IMR-90 (cell line): ENCODE data around the gene ALKBH3. TPM values are rescaled to one million over a fixed set of nuclear protein-coding genes. Genes with fewer than 3 reads are reported as not detected.

Experiments used
- ATAC-seq: fragments of 200-7000 bp; cut with Tn5 transposase; 2 replicates; pipeline ENCODE4 v1.9.1; 2020; ENCODE audit warnings: low read depth, mild to moderate bottlenecking, moderate library complexity
- BruUV-seq: library from RNA; stranded (reverse); fragments of 400-500 nt; replicated peaks from 2 replicates; lab custom pipeline; 2021; lab: Mats Ljungman, UMichigan
- CTCF ChIA-PET: fragments of 300-600 bp; formaldehyde crosslinking; extraction: SDS; loops from one replicate; lab custom pipeline; 2021; ENCODE audit warnings: antibody characterized with exemption; lab: Yijun Ruan, JAX
- POLR2A ChIA-PET: fragments of 300-600 bp; sonication (Branson Sonifier 250); formaldehyde crosslinking; loops from one replicate; lab custom pipeline; 2022; ENCODE audit warnings: antibody characterized with exemption; ENCODE audit not compliant: unreplicated experiment; lab: Charles Lee
- DNase-seq: peaks from one replicate; pipeline ENCODE4 v3.0.0; 2013
- H2AFZ ChIP-seq: replicated peaks from 2 replicates; pipeline ENCODE3; 2013; ENCODE audit warnings: low read length, mild to moderate bottlenecking; ENCODE audit not compliant: poor library complexity
- H2AK5ac ChIP-seq: 2 replicates; pipeline ENCODE4 v1.6.1; 2013; ENCODE audit warnings: low read depth, low read length, inconsistent platforms
- H2AK9ac ChIP-seq: replicated peaks from 2 replicates; pipeline ENCODE3; 2013; ENCODE audit warnings: mild to moderate bottlenecking, low read depth, low read length, moderate library complexity; ENCODE audit not compliant: poor library complexity
- H2BK120ac ChIP-seq: 2 replicates; pipeline ENCODE4 v1.6.1; 2013; ENCODE audit warnings: low read depth, low read length, inconsistent platforms
- H2BK15ac ChIP-seq: 3 replicates; pipeline ENCODE4 v1.6.1; 2013; ENCODE audit warnings: low read depth, low read length, inconsistent platforms
- H2BK20ac ChIP-seq: 2 replicates; pipeline ENCODE4 v1.6.1; 2013; ENCODE audit warnings: low read depth, mild to moderate bottlenecking, inconsistent platforms, low read length, moderate library complexity
- H2BK5ac ChIP-seq: 2 replicates; pipeline ENCODE4 v1.6.1; 2013; ENCODE audit warnings: mild to moderate bottlenecking, low read depth, low read length, inconsistent platforms; ENCODE audit not compliant: poor library complexity, severe bottlenecking
- H3K14ac ChIP-seq: replicated peaks from 2 replicates; pipeline ENCODE4 v1.6.1; 2013; ENCODE audit warnings: low read depth, low read length, inconsistent platforms
- H3K18ac ChIP-seq: 2 replicates; pipeline ENCODE4 v1.6.1; 2013; ENCODE audit warnings: low read depth, low read length, control low read depth
- H3K23ac ChIP-seq: 2 replicates; pipeline ENCODE4 v1.6.1; 2013; ENCODE audit warnings: low read depth, low read length, inconsistent platforms
- H3K27ac ChIP-seq: 2 replicates; pipeline ENCODE4 v1.5.1; 2013; ENCODE audit warnings: mild to moderate bottlenecking, control low read depth, low read length; ENCODE audit not compliant: insufficient read depth
- H3K27me3 ChIP-seq: 2 replicates; pipeline ENCODE4 v1.6.1; 2013; ENCODE audit warnings: low read length; ENCODE audit not compliant: control insufficient read depth, insufficient read depth
- H3K36me3 ChIP-seq: 2 replicates; pipeline ENCODE4 v1.6.1; 2013; ENCODE audit warnings: low read length, mixed read lengths; ENCODE audit not compliant: control insufficient read depth, insufficient read depth
- H3K4ac ChIP-seq: 2 replicates; pipeline ENCODE4 v1.6.1; 2013; ENCODE audit warnings: low read depth, low read length, inconsistent platforms
- H3K4me1 ChIP-seq: 2 replicates; pipeline ENCODE4 v1.6.1; 2013; ENCODE audit warnings: low read length, mixed read lengths; ENCODE audit not compliant: control insufficient read depth, insufficient read depth
- H3K4me2 ChIP-seq: 2 replicates; pipeline ENCODE4 v1.6.1; 2013; ENCODE audit warnings: low read depth, mild to moderate bottlenecking, control low read depth, low read length, moderate library complexity
- H3K4me3 ChIP-seq: 2 replicates; pipeline ENCODE4 v1.5.1; 2013; ENCODE audit warnings: low read depth, mild to moderate bottlenecking, control low read depth, low read length, moderate library complexity; ENCODE audit not compliant: insufficient read depth
- H3K56ac ChIP-seq: 2 replicates; pipeline ENCODE4 v1.6.1; 2013; ENCODE audit warnings: low read length, inconsistent platforms; ENCODE audit not compliant: insufficient read depth; ENCODE audit errors: extremely low read depth
- H3K79me1 ChIP-seq, 2 experiments: 2 replicates each; pipeline ENCODE4 v1.6.1; 2013; ENCODE audit warnings: low read length in 2 of 2, inconsistent platforms in 1 of 2, low read depth in 1 of 2
- H3K9ac ChIP-seq: 2 replicates; pipeline ENCODE4 v1.6.1; 2013; ENCODE audit warnings: low read depth, low read length, control low read depth
- H3K9me1 ChIP-seq: 2 replicates; pipeline ENCODE4 v1.6.1; 2013; ENCODE audit warnings: low read length, inconsistent platforms; ENCODE audit not compliant: insufficient read depth
- H3K9me3 ChIP-seq: 2 replicates; pipeline ENCODE4 v1.6.1; 2013; ENCODE audit warnings: low read length; ENCODE audit not compliant: control insufficient read depth, insufficient read depth
- H4K20me1 ChIP-seq: 2 replicates; pipeline ENCODE4 v1.6.1; 2013; ENCODE audit warnings: low read length, inconsistent platforms; ENCODE audit not compliant: insufficient read depth
- H4K5ac ChIP-seq: 2 replicates; pipeline ENCODE4 v1.6.1; 2013; ENCODE audit warnings: mild to moderate bottlenecking, low read depth, low read length, control low read depth
- H4K8ac ChIP-seq, 2 experiments: 2 replicates each; pipeline ENCODE4 v1.6.1; 2013; ENCODE audit warnings: low read depth in 2 of 2, low read length in 2 of 2, control low read depth in 1 of 2, inconsistent platforms in 1 of 2
- H4K91ac ChIP-seq: 2 replicates; pipeline ENCODE4 v1.6.1; 2013; ENCODE audit warnings: low read depth, low read length, inconsistent platforms; ENCODE audit not compliant: insufficient read depth
- RAD21 ChIP-seq: IDR thresholded peaks from 2 replicates; pipeline ENCODE4 v1.6.1; 2012; ENCODE audit warnings: low read length, improper control_type of control experiment
- RCOR1 ChIP-seq: IDR thresholded peaks from 2 replicates; pipeline ENCODE4 v1.6.1; 2012; ENCODE audit warnings: mild to moderate bottlenecking, low read length, improper control_type of control experiment; ENCODE audit not compliant: insufficient replicate concordance
- SMC3 ChIP-seq: fragments of 150-350 bp; IDR thresholded peaks from 2 replicates; pipeline ENCODE4 v1.6.1; 2016; ENCODE audit warnings: low read depth, mild to moderate bottlenecking, antibody characterized with exemption, low read length, moderate library complexity
- WGBS, 2 experiments: methylation state at CpG; one replicate each; pipeline versions ENCODE4 v1.1.5 to v1.1.7; 2013; ENCODE audit warnings: missing lambda C conversion rate in 2 of 2; ENCODE audit not compliant: insufficient read length in 1 of 2; ENCODE audit errors: extremely low coverage in 2 of 2; 5-methylcytosine and 5-hydroxymethylcytosine counted together
- dilution Hi-C: fragments of 300-500 bp; cut with HindIII; formaldehyde crosslinking; loops from one replicate; pipeline ENCODE4 v1.14.3; 2018; ENCODE audit warnings: low sequenced_read_pairs; ENCODE audit not compliant: unreplicated experiment
- in situ Hi-C: fragments of 300-500 bp; cut with MboI; formaldehyde crosslinking; loops from 3 replicates; pipeline ENCODE4 v1.14.3; 2019; ENCODE audit warnings: low sequenced_read_pairs, inconsistent platforms, mixed read lengths
- intact Hi-C: fragments of 100-400 bp; cut with micrococcal nuclease; formaldehyde crosslinking; loops from 2 replicates; pipeline ENCODE4 v1.10.0; 2022
- polyA plus RNA-seq, 3 experiments: library from polyadenylated mRNA; depleted of rRNA; stranded (reverse); fragments of >200 nt; gene quantifications; 2 replicates each; pipeline ENCODE4 v1.2.3, GENCODE V29; 2012; ENCODE audit warnings: low replicate concordance in 1 of 3
- total RNA-seq: library from RNA; depleted of rRNA; stranded (reverse); fragments of >200 nt; gene quantifications from 2 replicates; pipeline ENCODE4 v1.2.3, GENCODE V29; 2012
- TF ChIP-seq, protein P1 (sequence below): conservative IDR thresholded peaks from 2 replicates; pipeline ENCODE4 v1.5.1; 2012; ENCODE audit warnings: mild to moderate bottlenecking, low read depth, low read length, improper control_type of control experiment
- TF ChIP-seq, protein P2 (sequence below): fragments of 150-350 bp; IDR thresholded peaks from 2 replicates; pipeline ENCODE4 v1.6.1; 2017; ENCODE audit warnings: mild to moderate bottlenecking, antibody characterized with exemption, low read length, low read depth

Gene ALKBH3
- total and polyA plus RNA-seq, 2 of the 4 experiments (the other 2 are of a cell fraction), result 27.7 to 62.9 TPM

DNA sequence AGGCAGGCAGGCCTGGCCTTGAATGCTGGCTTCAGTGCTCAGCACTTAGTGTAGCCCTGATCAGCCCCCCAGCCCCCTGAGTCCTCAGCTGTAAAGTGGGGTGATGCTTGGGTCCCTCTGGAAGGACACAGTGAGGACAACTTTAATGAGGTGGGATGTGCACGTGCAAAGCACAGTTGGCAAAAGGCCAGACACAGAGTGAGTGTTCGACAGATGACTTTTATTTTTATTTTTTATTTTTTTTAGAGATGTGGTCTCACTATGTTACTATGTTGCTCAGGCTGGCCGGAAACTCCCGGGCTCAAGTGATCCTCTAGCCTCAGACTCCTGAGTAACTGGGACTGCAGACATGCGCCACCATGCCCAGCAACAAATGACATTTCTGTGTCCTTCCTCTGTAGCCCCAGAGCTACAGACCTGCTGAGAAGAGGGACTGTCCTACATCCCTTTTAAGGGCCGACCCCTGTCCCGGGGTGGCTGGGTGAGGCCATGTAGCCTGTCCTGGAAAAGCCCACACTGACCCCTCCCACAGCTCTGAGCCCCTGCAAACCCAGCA lies 54.9 kb downstream of the ALKBH3 start:
- WGBS, 2 experiments, result 59% methylated on average over 2 of the region's 7 CpGs; no CpG with 5 or more reads in 1 of the 2 experiments
- intact Hi-C loops (no loop called here), dilution Hi-C loops (no loop called here), in situ Hi-C loops (no loop called here)
- no peak overlapping the region for H2AK9ac ChIP-seq
- ATAC-seq, result no peak
- ChIA-PET CTCF (no interaction called here), POLR2A (no interaction called here)
- no peak overlapping the region for H4K8ac ChIP-seq
- no peaks in the 10 kb centered on the region for H3K36me3 ChIP-seq
- H4K20me1 ChIP-seq, result no peaks in the 10 kb centered on the region
- no peak overlapping the region for H3K4ac ChIP-seq
- H2BK5ac ChIP-seq, result no peak overlapping the region
- DNase-seq, result no peak
- TF ChIP-seq RAD21 (no peak), SMC3 (no peak), RCOR1 (no peak)
- TF ChIP-seq, protein P1, sequence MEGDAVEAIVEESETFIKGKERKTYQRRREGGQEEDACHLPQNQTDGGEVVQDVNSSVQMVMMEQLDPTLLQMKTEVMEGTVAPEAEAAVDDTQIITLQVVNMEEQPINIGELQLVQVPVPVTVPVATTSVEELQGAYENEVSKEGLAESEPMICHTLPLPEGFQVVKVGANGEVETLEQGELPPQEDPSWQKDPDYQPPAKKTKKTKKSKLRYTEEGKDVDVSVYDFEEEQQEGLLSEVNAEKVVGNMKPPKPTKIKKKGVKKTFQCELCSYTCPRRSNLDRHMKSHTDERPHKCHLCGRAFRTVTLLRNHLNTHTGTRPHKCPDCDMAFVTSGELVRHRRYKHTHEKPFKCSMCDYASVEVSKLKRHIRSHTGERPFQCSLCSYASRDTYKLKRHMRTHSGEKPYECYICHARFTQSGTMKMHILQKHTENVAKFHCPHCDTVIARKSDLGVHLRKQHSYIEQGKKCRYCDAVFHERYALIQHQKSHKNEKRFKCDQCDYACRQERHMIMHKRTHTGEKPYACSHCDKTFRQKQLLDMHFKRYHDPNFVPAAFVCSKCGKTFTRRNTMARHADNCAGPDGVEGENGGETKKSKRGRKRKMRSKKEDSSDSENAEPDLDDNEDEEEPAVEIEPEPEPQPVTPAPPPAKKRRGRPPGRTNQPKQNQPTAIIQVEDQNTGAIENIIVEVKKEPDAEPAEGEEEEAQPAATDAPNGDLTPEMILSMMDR, result no peak
- TF ChIP-seq, protein P2, sequence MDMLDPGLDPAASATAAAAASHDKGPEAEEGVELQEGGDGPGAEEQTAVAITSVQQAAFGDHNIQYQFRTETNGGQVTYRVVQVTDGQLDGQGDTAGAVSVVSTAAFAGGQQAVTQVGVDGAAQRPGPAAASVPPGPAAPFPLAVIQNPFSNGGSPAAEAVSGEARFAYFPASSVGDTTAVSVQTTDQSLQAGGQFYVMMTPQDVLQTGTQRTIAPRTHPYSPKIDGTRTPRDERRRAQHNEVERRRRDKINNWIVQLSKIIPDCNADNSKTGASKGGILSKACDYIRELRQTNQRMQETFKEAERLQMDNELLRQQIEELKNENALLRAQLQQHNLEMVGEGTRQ, result no peak
- H3K4me1 ChIP-seq, result peaks cover 22% of the 10 kb centered on the region
- no peak overlapping the region for H3K4me3 ChIP-seq
- H4K5ac ChIP-seq, result no peak overlapping the region
- H3K14ac ChIP-seq, result no peak overlapping the region
- no peak overlapping the region for H2BK15ac ChIP-seq
- H3K27me3 ChIP-seq, result peaks cover 8% of the 10 kb centered on the region
- H2BK20ac ChIP-seq, result no peak overlapping the region
- H2AFZ ChIP-seq, result no peak overlapping the region
- H3K18ac ChIP-seq, result no peak overlapping the region
- no peak overlapping the region for H3K9ac ChIP-seq
- H3K27ac ChIP-seq, result no peak overlapping the region
- H3K79me1 ChIP-seq, result no peaks in the 10 kb centered on the region
- no peak overlapping the region for H2AK5ac ChIP-seq
- H3K9me3 ChIP-seq, result no peaks in the 10 kb centered on the region
- H3K23ac ChIP-seq, result no peak overlapping the region
- H3K56ac ChIP-seq, result no peak overlapping the region
- no TSS peak for BruUV-seq
- no peak overlapping the region for H3K4me2 ChIP-seq
- no peak overlapping the region for H2BK120ac ChIP-seq
- H3K9me1 ChIP-seq, result peaks cover 16% of the 10 kb centered on the region
- H4K91ac ChIP-seq, result no peak overlapping the region
